Lower lobe of right lung (tissue), 2 donors: Measurements from ENCODE around the gene ANO4. TPM values are rescaled to one million over a fixed set of nuclear protein-coding genes. Genes with fewer than 3 reads are reported as not detected.

Source experiments
- ATAC-seq, 2 donors: fragments of 200-7000 bp; cut with Tn5 transposase; one replicate each; pipeline ENCODE4 v1.9.1; 2020 to 2022; ENCODE audit warnings: mild to moderate bottlenecking in 2 of 2, moderate library complexity in 2 of 2
- DNase-seq: peaks from one replicate; pipeline ENCODE4 v3.0.0-alpha.2; 2020
- H3K27ac ChIP-seq: fragments of 200-600 bp; one replicate; pipeline ENCODE4 v1.8.0; 2022
- H3K27me3 ChIP-seq: fragments of 200-600 bp; one replicate; pipeline ENCODE4 v1.8.0; 2022; ENCODE audit warnings: low read depth
- H3K36me3 ChIP-seq: fragments of 200-600 bp; one replicate; pipeline ENCODE4 v1.8.0; 2022; ENCODE audit warnings: mild to moderate bottlenecking
- H3K4me1 ChIP-seq: fragments of 200-600 bp; one replicate; pipeline ENCODE4 v1.8.0; 2022
- H3K4me3 ChIP-seq: fragments of 200-600 bp; one replicate; pipeline ENCODE4 v1.8.0; 2022; ENCODE audit warnings: mild to moderate bottlenecking
- H3K9me3 ChIP-seq: fragments of 200-600 bp; one replicate; pipeline ENCODE4 v1.8.0; 2022
- intact Hi-C: fragments of 100-400 bp; cut with DNase I; formaldehyde crosslinking; loops from one replicate; pipeline ENCODE4 v1.11.0; 2022
- total RNA-seq: library from RNA; stranded (reverse); fragmentation: NEBNext Ultra II Directional; extraction: Animal tissue kit (Norgen Biotek cat#: 25700); gene quantifications from one replicate; pipeline ENCODE4 v1.2.1, GENCODE V29; 2021
- TF ChIP-seq, protein P1 (sequence below): fragments of 200-600 bp; IDR thresholded peaks from one replicate; pipeline ENCODE4 v1.8.0; 2022; ENCODE audit warnings: antibody characterized with exemption, mild to moderate bottlenecking
- donor health status: DM: no; HTN: yes; CAD: no; lungs with severe emphysema.

Gene ANO4
- total RNA-seq, 1 donor from 2014 or later = 0.74 TPM

DNA sequence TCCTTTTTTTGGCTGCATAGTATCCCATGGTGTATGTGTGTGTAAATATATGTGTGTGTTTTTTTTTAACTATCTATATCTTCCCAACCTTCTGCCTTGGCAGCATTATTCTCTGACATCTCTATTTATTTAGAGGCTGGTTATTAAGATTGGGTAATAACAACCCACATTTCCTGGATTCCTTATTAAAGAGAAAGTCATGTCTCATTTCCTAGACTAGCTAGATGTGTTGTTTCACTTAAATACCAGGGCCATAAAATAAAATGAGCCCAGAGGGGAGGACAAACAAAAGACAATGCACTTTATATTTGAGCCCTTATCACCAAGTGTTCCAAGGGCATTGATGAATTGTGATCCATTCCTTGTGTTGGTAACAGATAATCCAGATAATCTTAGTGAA is 246.4 kb downstream of the ANO4 start:
- Histone ChIP-seq H3K9me3 (no peaks in the 10 kb centered on the region), H3K27ac (no peak overlapping the region), H3K4me3 (no peak overlapping the region), H3K36me3 (no peaks in the 10 kb centered on the region), H3K4me1 (no peaks in the 10 kb centered on the region), H3K27me3 (no peaks in the 10 kb centered on the region)
- no peak for DNase-seq
- TF ChIP-seq, protein P1, sequence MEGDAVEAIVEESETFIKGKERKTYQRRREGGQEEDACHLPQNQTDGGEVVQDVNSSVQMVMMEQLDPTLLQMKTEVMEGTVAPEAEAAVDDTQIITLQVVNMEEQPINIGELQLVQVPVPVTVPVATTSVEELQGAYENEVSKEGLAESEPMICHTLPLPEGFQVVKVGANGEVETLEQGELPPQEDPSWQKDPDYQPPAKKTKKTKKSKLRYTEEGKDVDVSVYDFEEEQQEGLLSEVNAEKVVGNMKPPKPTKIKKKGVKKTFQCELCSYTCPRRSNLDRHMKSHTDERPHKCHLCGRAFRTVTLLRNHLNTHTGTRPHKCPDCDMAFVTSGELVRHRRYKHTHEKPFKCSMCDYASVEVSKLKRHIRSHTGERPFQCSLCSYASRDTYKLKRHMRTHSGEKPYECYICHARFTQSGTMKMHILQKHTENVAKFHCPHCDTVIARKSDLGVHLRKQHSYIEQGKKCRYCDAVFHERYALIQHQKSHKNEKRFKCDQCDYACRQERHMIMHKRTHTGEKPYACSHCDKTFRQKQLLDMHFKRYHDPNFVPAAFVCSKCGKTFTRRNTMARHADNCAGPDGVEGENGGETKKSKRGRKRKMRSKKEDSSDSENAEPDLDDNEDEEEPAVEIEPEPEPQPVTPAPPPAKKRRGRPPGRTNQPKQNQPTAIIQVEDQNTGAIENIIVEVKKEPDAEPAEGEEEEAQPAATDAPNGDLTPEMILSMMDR = no peak
- ATAC-seq = no peak
- intact Hi-C loops = no loop called here

DNA sequence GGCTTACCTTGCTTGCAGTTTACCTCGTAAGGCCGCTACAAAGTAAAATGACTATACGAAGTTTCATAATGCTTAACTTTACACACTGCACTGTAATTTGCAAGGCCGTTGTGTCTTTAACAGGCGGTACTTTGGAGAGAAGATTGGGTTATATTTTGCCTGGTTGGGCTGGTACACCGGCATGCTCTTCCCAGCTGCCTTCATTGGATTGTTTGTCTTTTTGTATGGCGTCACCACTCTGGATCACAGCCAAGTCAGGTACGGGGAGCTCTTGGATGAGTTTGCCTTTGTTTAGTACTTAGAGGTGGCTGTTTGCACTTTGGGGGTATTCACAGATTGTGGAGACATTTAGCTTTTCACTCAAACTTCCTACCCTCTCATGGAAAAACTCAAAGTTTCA is 247.6 kb downstream of the ANO4 start:
- Histone ChIP-seq H3K4me1 (no peaks in the 10 kb centered on the region), H3K27ac (no peak overlapping the region), H3K9me3 (no peaks in the 10 kb centered on the region), H3K4me3 (no peak overlapping the region), H3K36me3 (no peaks in the 10 kb centered on the region), H3K27me3 (no peaks in the 10 kb centered on the region)
- no peak for DNase-seq
- TF ChIP-seq, protein P1 = no peak
- intact Hi-C loops = no loop called here
- no peak for ATAC-seq

DNA sequence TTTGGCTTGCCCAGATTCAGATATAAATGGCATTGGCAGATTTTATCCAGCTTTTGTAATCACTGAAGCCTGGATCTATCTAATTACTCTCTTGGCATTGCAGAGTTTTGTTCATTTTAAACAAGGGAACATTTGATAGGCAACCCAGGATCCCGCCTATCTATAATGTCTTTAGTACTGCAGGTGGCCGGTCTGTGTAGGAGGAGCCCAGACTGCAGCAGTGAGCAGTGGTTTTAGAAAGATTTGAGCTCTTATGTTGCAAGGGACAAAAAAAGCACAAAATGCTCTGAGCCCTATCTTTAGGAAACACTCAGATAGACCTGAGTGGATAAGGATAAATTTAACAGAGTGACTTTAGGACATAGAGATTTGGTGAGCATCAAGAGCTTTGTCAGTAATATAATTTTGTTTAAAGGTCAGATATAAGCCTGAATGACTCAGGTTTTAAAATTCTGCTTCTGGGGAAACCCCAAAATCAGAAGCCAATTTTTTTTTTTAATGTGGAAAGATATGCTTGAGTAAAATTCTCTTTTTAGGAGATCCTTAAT is 250.0 kb downstream of the ANO4 start:
- no peaks in the 10 kb centered on the region for H3K4me1 ChIP-seq
- DNase-seq (no peak), ATAC-seq (no peak)
- H3K27ac ChIP-seq = no peak overlapping the region
- TF ChIP-seq, protein P1 = no peak
- no peaks in the 10 kb centered on the region for H3K27me3 ChIP-seq
- H3K9me3 ChIP-seq = no peaks in the 10 kb centered on the region
- intact Hi-C loops = no loop called here
- no peaks in the 10 kb centered on the region for H3K36me3 ChIP-seq
- no peak overlapping the region for H3K4me3 ChIP-seq

DNA sequence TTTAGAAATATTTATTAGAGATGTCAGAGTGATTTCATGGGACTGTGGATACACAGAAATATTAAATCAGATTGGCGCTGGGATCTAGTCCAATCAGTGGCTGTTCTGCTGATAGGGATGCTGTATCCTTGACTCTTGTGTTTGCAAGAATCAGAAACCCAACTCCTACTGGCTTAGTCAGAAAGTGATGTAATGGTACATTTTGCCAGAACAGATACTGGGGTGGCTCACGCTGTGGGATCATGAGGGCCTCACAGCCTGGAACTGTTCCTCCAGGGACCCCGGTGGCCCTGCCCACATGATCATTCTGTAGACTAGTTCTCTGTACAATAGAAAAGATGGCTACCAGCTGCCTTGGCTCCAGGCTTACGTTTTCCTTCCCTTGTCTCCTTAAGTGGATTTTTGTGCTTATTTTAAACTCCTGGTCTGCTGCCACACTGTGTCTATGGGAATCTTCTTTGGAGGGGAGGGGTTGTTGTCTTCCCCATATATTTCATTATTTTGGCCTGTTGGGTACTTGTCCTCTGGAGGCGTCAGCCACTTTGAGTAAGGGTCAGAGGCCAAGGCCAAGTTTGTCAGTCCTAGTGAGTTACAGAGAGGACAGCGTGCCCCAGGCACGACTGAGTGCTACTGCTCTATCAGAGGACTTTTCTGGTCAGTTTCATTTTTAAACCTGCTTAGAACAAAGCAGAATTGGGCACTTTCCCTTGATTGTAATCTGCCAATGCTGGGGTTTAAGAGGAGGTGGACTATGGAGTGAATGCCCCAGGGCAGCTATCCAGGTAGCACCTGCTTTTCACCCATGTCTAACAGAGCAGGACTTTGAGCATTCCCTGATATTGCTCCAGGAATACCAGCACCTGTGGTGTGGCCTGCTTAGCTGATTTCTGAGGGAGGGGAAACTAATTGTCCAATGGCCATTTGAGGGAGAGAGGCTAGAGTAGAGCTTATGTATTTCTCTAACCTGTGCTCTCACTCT is 251.2 kb downstream of the ANO4 start:
- H3K9me3 ChIP-seq = no peaks in the 10 kb centered on the region
- intact Hi-C loops = no loop called here
- H3K4me3 ChIP-seq = no peak overlapping the region
- TF ChIP-seq, protein P1 = no peak
- ATAC-seq (no peak), DNase-seq (no peak)
- H3K36me3 ChIP-seq = no peaks in the 10 kb centered on the region
- H3K27ac ChIP-seq = no peak overlapping the region
- no peaks in the 10 kb centered on the region for H3K27me3 ChIP-seq
- no peaks in the 10 kb centered on the region for H3K4me1 ChIP-seq

DNA sequence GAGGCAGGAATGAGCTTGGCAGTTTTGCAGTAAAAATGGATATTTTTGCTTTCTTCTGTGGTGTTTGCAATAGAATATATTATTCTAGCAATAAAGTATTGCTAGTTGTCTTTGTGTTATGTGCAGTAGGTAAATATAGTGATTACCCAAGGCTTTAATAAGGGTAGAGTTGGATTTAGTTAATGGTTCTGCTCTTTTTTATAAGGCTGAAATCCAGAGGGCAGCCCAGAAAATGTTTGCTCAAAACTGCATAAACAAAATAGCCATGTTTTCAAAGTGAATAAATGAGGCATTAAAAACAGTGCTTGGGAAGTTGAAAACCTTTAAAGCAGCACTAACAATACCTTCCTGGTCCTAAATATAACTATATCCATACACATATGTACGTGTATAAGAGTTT is 253.1 kb downstream of the ANO4 start:
- H3K9me3 ChIP-seq = no peaks in the 10 kb centered on the region
- ATAC-seq (no peak), DNase-seq (no peak)
- TF ChIP-seq, protein P1 = no peak
- no peaks in the 10 kb centered on the region for H3K36me3 ChIP-seq
- H3K4me1 ChIP-seq = no peaks in the 10 kb centered on the region
- no peak overlapping the region for H3K27ac ChIP-seq
- no peaks in the 10 kb centered on the region for H3K27me3 ChIP-seq
- no peak overlapping the region for H3K4me3 ChIP-seq
- intact Hi-C loops = no loop called here
